Measurements from ENCODE around the gene ARHGAP6. TPM values are rescaled to one million over a fixed set of nuclear protein-coding genes. Genes with fewer than 3 reads are reported as not detected.

The ARHGAP6 gene
- total and polyA plus RNA-seq, 9 of the 15 experiments (the other 6 are each of a cell fraction or from before 2014, with no cell fraction given): 12.5 to 63.6 (median 41.8) TPM

- no peak for TF ChIP-seq E2F8 (IDR thresholded peaks at IDR 0.05; ENCODE audit: low read depth, partially characterized antibody)
- TF ChIP-seq ZNF583 (CRISPR knock-in tag; IDR thresholded peaks at IDR 0.05): no peak
- TF ChIP-seq WHSC1 (IDR thresholded peaks at IDR 0.05; ENCODE audit: low read length): no peak
- no peak for TF ChIP-seq XRCC4 (IDR thresholded peaks at IDR 0.05; ENCODE audit: extremely low read depth, insufficient read depth, insufficient read length)
- no peak for TF ChIP-seq ZNF589 (CRISPR knock-in tag; IDR thresholded peaks at IDR 0.05; ENCODE audit: low read depth)
- TF ChIP-seq BACH1 (tag; IDR thresholded peaks at IDR 0.05): no peak
- TF ChIP-seq SREBF1 (IDR thresholded peaks at IDR 0.05; ENCODE audit: borderline replicate concordance, low read depth, low read length): no peak
- TF ChIP-seq GTF2E2 (tag; IDR thresholded peaks at IDR 0.05): no peak
- no peak for TF ChIP-seq NBN (IDR thresholded peaks at IDR 0.05; ENCODE audit: low read depth)
- TF ChIP-seq XRCC3 (IDR thresholded peaks at IDR 0.05): no peak
- TF ChIP-seq L3MBTL2 (IDR thresholded peaks at IDR 0.05): no peak
- no peak for TF ChIP-seq ZBTB17 (CRISPR knock-in tag; IDR thresholded peaks at IDR 0.05)
- TF ChIP-seq HBP1 (CRISPR knock-in tag; IDR thresholded peaks at IDR 0.05): no peak
- TF ChIP-seq SRSF9 (IDR thresholded peaks at IDR 0.05; ENCODE audit: borderline replicate concordance, low read depth, low read length): no peak
- TF ChIP-seq TBL1XR1 (IDR thresholded peaks at IDR 0.05; ENCODE audit: low read length in 2 of 2): no peak
- TF ChIP-seq NR4A1 (CRISPR knock-in tag; IDR thresholded peaks at IDR 0.05): no peak
- no peak for TF ChIP-seq NR4A1 (tag; IDR thresholded peaks at IDR 0.05)
- TF ChIP-seq ADNP (tag; IDR thresholded peaks at IDR 0.05): peak; percentile 41; the same call in 1 of the 2 replicates
- no peak for TF ChIP-seq EGR1 (conservative IDR thresholded peaks at IDR 0.05)
- TF ChIP-seq RBFOX2 (IDR thresholded peaks at IDR 0.05; ENCODE audit: low read depth, low read length): no peak
- TF ChIP-seq FOXO4 (CRISPR knock-in tag; IDR thresholded peaks at IDR 0.05): no peak
- peak; percentile 22; the same call in 1 of the 2 replicates for TF ChIP-seq ATF3 (IDR thresholded peaks at IDR 0.05)
- no peak for TF ChIP-seq ATF3 (CRISPR knock-in tag; conservative IDR thresholded peaks at IDR 0.05)
- TF ChIP-seq NR2F6 (CRISPR knock-in tag; IDR thresholded peaks at IDR 0.05): no peak
Measured at GRCh38 chrX:11273544-11273943, 392.2 kb downstream of the ARHGAP6 start (continued).
